Inflammatory macrophage treated with lipopolysaccharide for 4 hours (primary cell): ENCODE results near the gene ZNF503.
A peak's percentile ranks its signal among the peaks of the same experiment; 100 is the strongest.

Source experiments
- DNase-seq: peaks from one replicate; pipeline ENCODE4 v3.0.0-alpha.2; 2020

Gene ZNF503

GRCh38 chr10:75431180-75432111 lies 29.9 kb upstream of the ZNF503 start, which contains the start of gene LRMDA:
Gene LRMDA, plus strand, starts transcription at chr10:75431624.
- peak; percentile 66 for DNase-seq

- DNase-seq, result peak; percentile 76
These were observed 28.6 kb upstream of the ZNF503 start for GRCh38 chr10:75430000-75430763.

GRCh38 chr10:75429159-75429827 lies 27.7 kb upstream of the ZNF503 start:
- DNase-seq, result no peak

GRCh38 chr10:75428434-75429158 lies 27.0 kb upstream of the ZNF503 start:
- peak; percentile 74 for DNase-seq

GRCh38 chr10:75427951-75428350 lies 26.4 kb upstream of the ZNF503 start:
- DNase-seq, result no peak

- no peak for DNase-seq
These were observed 25.3 kb upstream of the ZNF503 start for GRCh38 chr10:75426880-75427279.

GRCh38 chr10:75425291-75426079 lies 23.9 kb upstream of the ZNF503 start:
- no peak for DNase-seq

- DNase-seq, result no peak
These were observed 23.0 kb upstream of the ZNF503 start for GRCh38 chr10:75424571-75424970.

GRCh38 chr10:75422913-75423312 lies 21.3 kb upstream of the ZNF503 start:
- no peak for DNase-seq

- DNase-seq, result no peak
These were observed 17.1 kb upstream of the ZNF503 start for GRCh38 chr10:75418712-75419111.

- no peak for DNase-seq
These were observed 16.7 kb upstream of the ZNF503 start for GRCh38 chr10:75418293-75418692.

GRCh38 chr10:75417522-75417927 lies 16.0 kb upstream of the ZNF503 start:
- no peak for DNase-seq

- no peak for DNase-seq
These were observed 13.0 kb upstream of the ZNF503 start for GRCh38 chr10:75414527-75414926.

- no peak for DNase-seq
These were observed 8.8 kb upstream of the ZNF503 start for GRCh38 chr10:75410132-75411005.

GRCh38 chr10:75408911-75409885 lies 7.6 kb upstream of the ZNF503 start:
- peak; percentile 52 for DNase-seq

- DNase-seq, result no peak
These were observed 6.9 kb upstream of the ZNF503 start for GRCh38 chr10:75408509-75408875.

GRCh38 chr10:75407713-75408508 lies 6.3 kb upstream of the ZNF503 start:
- no peak for DNase-seq

- no peak for DNase-seq
These were observed 5.7 kb upstream of the ZNF503 start for GRCh38 chr10:75407224-75407712.
